ENCODE measurements around the gene KRTAP19-4. TPM values are rescaled to one million over a fixed set of nuclear protein-coding genes. Genes with fewer than 3 reads are reported as not detected.
A peak's percentile ranks its signal among the peaks of the same experiment; 100 is the strongest.

Gene KRTAP19-4
- polyA plus RNA-seq, 1 of the 3 experiments (the other 2 are of a cell fraction) = not detected

DNA sequence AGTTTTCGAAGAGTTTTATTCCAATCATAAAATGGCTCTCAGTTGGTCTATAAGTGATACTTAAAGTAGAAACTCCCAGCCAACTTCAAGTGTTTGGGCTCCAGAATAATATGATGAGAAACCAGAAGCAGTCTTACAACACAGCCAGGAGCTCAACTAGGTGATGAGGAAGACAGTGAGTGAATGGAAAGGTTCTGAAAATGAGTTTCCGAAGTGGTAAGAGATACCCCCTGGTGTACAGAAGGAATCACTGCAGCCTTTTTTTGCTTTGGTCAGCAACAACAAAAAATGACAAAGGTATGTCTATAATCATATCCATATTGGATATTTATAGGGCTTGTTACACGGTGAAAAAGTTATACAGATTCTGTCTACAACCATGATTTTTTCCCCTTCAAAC lies 33.3 kb downstream of the KRTAP19-4 start:
- Histone ChIP-seq H3K4me3 (ENCODE audit: low read depth in 2 of 2, low read length in 1 of 2) (no peak overlapping the region; a peak in 1 of 4 replicates), H3F3A (replicated peaks; ENCODE audit: insufficient read depth) (no peaks in the 10 kb centered on the region), H3K4me2 (no peak overlapping the region), H3K27me3 (ENCODE audit: insufficient read depth) (no peaks in the 10 kb centered on the region), H3K4me1 (ENCODE audit: control insufficient read depth in 1 of 2, insufficient read depth in 2 of 2, low read depth in 1 of 2, low read length in 1 of 2) (no peaks in the 10 kb centered on the region), H3K36me3 (replicated peaks in 1 of 2; ENCODE audit: control insufficient read depth in 1 of 2, insufficient read depth in 2 of 2, low read length in 1 of 2) (no peaks in the 10 kb centered on the region), H3K27ac (ENCODE audit: low read depth in 2 of 2, low read length in 1 of 2) (no peak overlapping the region), H2AFZ (ENCODE audit: low read depth) (no peak overlapping the region), H4K20me1 (ENCODE audit: insufficient read depth) (no peaks in the 10 kb centered on the region), H3K9me3 (no peaks in the 10 kb centered on the region), H3K79me2 (ENCODE audit: insufficient read depth) (no peaks in the 10 kb centered on the region), H3K9ac (no peak overlapping the region), H3K9me2 (no peaks in the 10 kb centered on the region)
- ChIA-PET POLR2A (no interaction called here), CTCF (interaction anchor here (0.6 to 0.7 kb wide), 3 partner anchors 9 to 12 kb away, joined by 3 read pairs; no protein-coding TSS in a partner anchor)
- TF ChIP-seq CTCF (IDR thresholded peaks at IDR 0.05) (peak; percentile 74), RAD21 (IDR thresholded peaks at IDR 0.05; ENCODE audit: low read length) (peak; percentile 35; the same call in 1 of the 2 replicates), MAX (IDR thresholded peaks at IDR 0.05; ENCODE audit: low read depth) (no peak), SMC3 (IDR thresholded peaks at IDR 0.05; ENCODE audit: low read depth, low read length) (peak; percentile 32; the same call in 1 of the 2 replicates)
- 7% methylated on average over 3 of the region's 3 CpGs for WGBS (ENCODE audit: low lambda C conversion rate)
- peak; percentile 12 for DNase-seq

GRCh38 chr21:30448514-30448913 lies 48.5 kb downstream of the KRTAP19-4 start:
- Histone ChIP-seq H3K9me2 (no peaks in the 10 kb centered on the region), H3K9ac (no peak overlapping the region), H3K79me2 (ENCODE audit: insufficient read depth) (no peaks in the 10 kb centered on the region), H3F3A (replicated peaks; ENCODE audit: insufficient read depth) (no peaks in the 10 kb centered on the region), H3K27me3 (ENCODE audit: insufficient read depth) (no peaks in the 10 kb centered on the region), H3K4me2 (no peak overlapping the region), H2AFZ (ENCODE audit: low read depth) (no peak overlapping the region), H4K20me1 (ENCODE audit: insufficient read depth) (no peaks in the 10 kb centered on the region), H3K4me3 (ENCODE audit: low read depth in 2 of 2, low read length in 1 of 2) (no peak overlapping the region), H3K4me1 (ENCODE audit: control insufficient read depth in 1 of 2, insufficient read depth in 2 of 2, low read depth in 1 of 2, low read length in 1 of 2) (no peaks in the 10 kb centered on the region), H3K36me3 (replicated peaks in 1 of 2; ENCODE audit: control insufficient read depth in 1 of 2, insufficient read depth in 2 of 2, low read length in 1 of 2) (no peaks in the 10 kb centered on the region), H3K9me3 (no peaks in the 10 kb centered on the region), H3K27ac (ENCODE audit: low read depth in 2 of 2, low read length in 1 of 2) (no peak overlapping the region)
- CTCF ChIA-PET = interaction anchor here (1.4 kb wide), 1 partner anchor 15 kb away, joined by 6 read pairs; no protein-coding TSS in a partner anchor
- POLR2A ChIA-PET = no interaction called here
- 1% methylated on average over 3 of the region's 3 CpGs for WGBS (ENCODE audit: low lambda C conversion rate)
- no peak for DNase-seq
- TF ChIP-seq, protein P1, sequence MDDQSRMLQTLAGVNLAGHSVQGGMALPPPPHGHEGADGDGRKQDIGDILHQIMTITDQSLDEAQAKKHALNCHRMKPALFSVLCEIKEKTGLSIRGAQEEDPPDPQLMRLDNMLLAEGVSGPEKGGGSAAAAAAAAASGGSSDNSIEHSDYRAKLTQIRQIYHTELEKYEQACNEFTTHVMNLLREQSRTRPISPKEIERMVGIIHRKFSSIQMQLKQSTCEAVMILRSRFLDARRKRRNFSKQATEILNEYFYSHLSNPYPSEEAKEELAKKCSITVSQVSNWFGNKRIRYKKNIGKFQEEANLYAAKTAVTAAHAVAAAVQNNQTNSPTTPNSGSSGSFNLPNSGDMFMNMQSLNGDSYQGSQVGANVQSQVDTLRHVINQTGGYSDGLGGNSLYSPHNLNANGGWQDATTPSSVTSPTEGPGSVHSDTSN (IDR thresholded peaks at IDR 0.05) = no peak
- TF ChIP-seq GABPA (IDR thresholded peaks at IDR 0.05; ENCODE audit: low read depth) (no peak), RXRA (IDR thresholded peaks at IDR 0.05; ENCODE audit: borderline replicate concordance, low read depth) (no peak), JUND (IDR thresholded peaks at IDR 0.05) (no peak), NFIC (IDR thresholded peaks at IDR 0.05; ENCODE audit: borderline replicate concordance) (no peak), CTCF (IDR thresholded peaks at IDR 0.05) (no peak), TEAD4 (IDR thresholded peaks at IDR 0.05; ENCODE audit: borderline replicate concordance, insufficient read depth) (no peak), MEF2A (IDR thresholded peaks at IDR 0.05; ENCODE audit: borderline replicate concordance, low read depth) (no peak), SIN3A (IDR thresholded peaks at IDR 0.05; ENCODE audit: borderline replicate concordance, low read depth, low read length) (no peak), SMC3 (IDR thresholded peaks at IDR 0.05; ENCODE audit: low read depth, low read length) (no peak), MXI1 (IDR thresholded peaks at IDR 0.05; ENCODE audit: low read depth, low read length) (no peak), POLR2AphosphoS5 (IDR thresholded peaks at IDR 0.05; ENCODE audit: low read depth, low read length) (no peak), FOXJ3 (CRISPR knock-in tag; IDR thresholded peaks at IDR 0.05) (no peak), NRF1 (IDR thresholded peaks at IDR 0.05; ENCODE audit: low read depth, low read length) (no peak), CHD2 (IDR thresholded peaks at IDR 0.05; ENCODE audit: low read length, partially characterized antibody) (no peak)
- TF ChIP-seq, protein P2, sequence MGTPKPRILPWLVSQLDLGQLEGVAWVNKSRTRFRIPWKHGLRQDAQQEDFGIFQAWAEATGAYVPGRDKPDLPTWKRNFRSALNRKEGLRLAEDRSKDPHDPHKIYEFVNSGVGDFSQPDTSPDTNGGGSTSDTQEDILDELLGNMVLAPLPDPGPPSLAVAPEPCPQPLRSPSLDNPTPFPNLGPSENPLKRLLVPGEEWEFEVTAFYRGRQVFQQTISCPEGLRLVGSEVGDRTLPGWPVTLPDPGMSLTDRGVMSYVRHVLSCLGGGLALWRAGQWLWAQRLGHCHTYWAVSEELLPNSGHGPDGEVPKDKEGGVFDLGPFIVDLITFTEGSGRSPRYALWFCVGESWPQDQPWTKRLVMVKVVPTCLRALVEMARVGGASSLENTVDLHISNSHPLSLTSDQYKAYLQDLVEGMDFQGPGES (IDR thresholded peaks at IDR 0.05; ENCODE audit: low read depth, low read length) = no peak

Measured in SK-N-SH (cell line).